Muscle layer of colon (tissue), 2 donors: Measurements from ENCODE around the gene TAL1.
A peak's percentile ranks its signal among the peaks of the same experiment; 100 is the strongest.
"Not testable (repeated sequence)": the region's sequence is repeated elsewhere in the genome, so short reads cannot be mapped to it uniquely, and the experiment has no call there.

ENCODE experiments used
- H3K27ac ChIP-seq: one replicate; pipeline ENCODE4 v1.7.0; 2013; ENCODE audit warnings: low read depth, mild to moderate bottlenecking, low read length, moderate library complexity
- H3K27me3 ChIP-seq, 2 donors: one replicate each; pipeline ENCODE4 v1.7.0; 2013; ENCODE audit warnings: low read length in 2 of 2, mild to moderate bottlenecking in 2 of 2; ENCODE audit not compliant: insufficient read depth in 2 of 2, control insufficient read depth in 1 of 2
- H3K36me3 ChIP-seq: one replicate; pipeline ENCODE4 v1.7.0; 2013; ENCODE audit warnings: mild to moderate bottlenecking, low read length; ENCODE audit not compliant: insufficient read depth
- H3K4me1 ChIP-seq: one replicate; pipeline ENCODE4 v1.7.0; 2013; ENCODE audit warnings: mild to moderate bottlenecking, low read length; ENCODE audit not compliant: insufficient read depth
- H3K4me3 ChIP-seq, 2 donors: one replicate each; pipeline ENCODE4 v1.7.0; 2013; ENCODE audit warnings: low read length in 2 of 2, low read depth in 1 of 2, mild to moderate bottlenecking in 1 of 2, moderate library complexity in 1 of 2
- H3K9ac ChIP-seq: one replicate; pipeline ENCODE4 v1.7.0; 2013; ENCODE audit warnings: low read length
- H3K9me3 ChIP-seq: one replicate; pipeline ENCODE4 v1.7.0; 2013; ENCODE audit warnings: mild to moderate bottlenecking, low read length
- donor health status: abdominal sarcoma.
- donor health status: Adenocarcinoma of cecum.

TAL1 gene

DNA sequence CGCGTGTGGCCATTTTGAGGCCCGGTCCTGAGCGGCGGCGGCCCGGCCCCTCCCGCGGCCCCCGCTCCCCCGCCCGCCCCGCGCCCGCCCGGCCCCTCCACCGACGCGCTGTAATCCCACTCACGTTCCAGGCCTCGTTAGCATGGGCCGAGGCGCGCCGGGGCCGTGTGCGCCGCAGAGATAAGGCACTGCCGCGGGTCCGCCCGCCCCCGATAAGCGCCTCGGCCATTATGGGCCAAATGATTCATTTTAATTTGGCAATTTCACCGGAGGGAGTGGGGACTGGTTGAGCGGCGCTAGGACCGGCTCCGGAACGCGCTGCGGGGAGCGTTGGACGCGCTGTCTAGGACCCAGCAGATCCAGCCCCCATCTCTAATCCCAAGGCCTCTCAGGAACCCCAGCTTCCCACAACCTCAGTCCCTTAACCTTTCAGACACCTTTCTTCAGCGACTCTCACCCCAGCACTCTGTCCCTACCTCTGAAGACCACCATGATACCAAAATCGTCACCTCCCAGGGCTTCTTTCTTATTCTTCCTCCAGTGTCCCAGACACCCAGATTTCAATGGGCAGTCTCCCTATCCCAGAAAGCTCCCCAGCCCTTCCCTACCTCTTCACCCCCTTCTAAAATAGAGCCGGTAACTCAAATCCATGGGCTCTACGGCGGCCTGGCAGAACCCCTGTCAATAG lies at the start of gene TAL1:
TAL1 (minus strand) TSS at position 39 of the 688 bp plus-strand sequence. CDS start 6,337 bp downstream, outside the sequence.
- H3K4me3 ChIP-seq, result peak within 1 kb of the TSS in 1 of 2 donors; percentile 48
- no peaks in the 10 kb centered on the region for H3K36me3 ChIP-seq
- H3K27ac ChIP-seq, result no peak within 1 kb of the TSS
- H3K27me3 ChIP-seq, result peaks cover 55 to 61% of the 10 kb centered on the region in 2 donors
- no peak within 1 kb of the TSS for H3K9ac ChIP-seq
- H3K9me3 ChIP-seq, result no peaks in the 10 kb centered on the region
- peaks cover 7% of the 10 kb centered on the region for H3K4me1 ChIP-seq

DNA sequence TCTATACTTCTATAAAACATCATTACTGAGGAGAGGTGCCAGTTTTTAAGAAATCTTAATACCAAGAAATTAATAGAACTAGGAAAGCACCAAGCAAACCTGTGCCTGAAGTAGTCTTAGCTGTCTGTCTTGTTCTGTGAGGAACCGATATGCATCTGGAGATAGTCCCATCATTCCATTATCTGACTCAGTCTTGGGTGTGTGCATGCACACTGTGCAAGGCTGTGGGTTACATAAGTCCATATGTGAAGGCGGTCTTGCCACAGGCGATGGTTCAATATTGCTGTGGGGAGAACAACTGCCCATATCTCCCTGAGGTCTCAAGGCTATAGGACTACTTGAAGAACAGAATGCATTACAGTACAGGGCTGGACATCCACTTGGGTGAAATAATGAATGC lies 48.1 kb upstream of the TAL1 start:
- H3K9ac ChIP-seq, result no peak overlapping the region
- H3K27me3 ChIP-seq, result no peaks in the 10 kb centered on the region
- H3K36me3 ChIP-seq, result no peaks in the 10 kb centered on the region
- no peak overlapping the region for H3K4me3 ChIP-seq
- H3K4me1 ChIP-seq, result no peaks in the 10 kb centered on the region
- H3K27ac ChIP-seq, result no peak overlapping the region
- H3K9me3 ChIP-seq, result no peaks in the 10 kb centered on the region

DNA sequence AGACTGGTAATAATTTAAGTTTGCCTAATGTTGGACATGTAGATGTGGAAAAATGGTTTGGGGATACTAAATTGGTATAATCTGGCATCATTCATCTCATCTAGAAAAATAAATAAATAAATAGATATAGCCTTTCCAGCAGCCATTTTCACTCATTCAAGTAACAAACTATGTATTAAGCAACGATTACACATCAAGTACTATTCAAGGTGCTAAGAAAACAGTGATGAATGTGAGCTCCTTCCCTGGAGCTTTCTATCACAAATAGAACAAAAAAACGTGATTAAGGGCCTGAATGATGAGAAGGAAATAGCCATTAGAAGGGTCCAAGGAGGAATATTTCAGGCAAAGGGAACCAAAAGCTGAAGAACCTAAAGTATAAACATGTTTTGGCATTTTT lies 44.8 kb upstream of the TAL1 start:
- Histone ChIP-seq H3K9me3 (no peaks in the 10 kb centered on the region), H3K4me1 (peaks cover 6% of the 10 kb centered on the region), H3K27me3 (no peaks in the 10 kb centered on the region), H3K36me3 (no peaks in the 10 kb centered on the region), H3K27ac (no peak overlapping the region), H3K9ac (no peak overlapping the region), H3K4me3 (no peak overlapping the region)

DNA sequence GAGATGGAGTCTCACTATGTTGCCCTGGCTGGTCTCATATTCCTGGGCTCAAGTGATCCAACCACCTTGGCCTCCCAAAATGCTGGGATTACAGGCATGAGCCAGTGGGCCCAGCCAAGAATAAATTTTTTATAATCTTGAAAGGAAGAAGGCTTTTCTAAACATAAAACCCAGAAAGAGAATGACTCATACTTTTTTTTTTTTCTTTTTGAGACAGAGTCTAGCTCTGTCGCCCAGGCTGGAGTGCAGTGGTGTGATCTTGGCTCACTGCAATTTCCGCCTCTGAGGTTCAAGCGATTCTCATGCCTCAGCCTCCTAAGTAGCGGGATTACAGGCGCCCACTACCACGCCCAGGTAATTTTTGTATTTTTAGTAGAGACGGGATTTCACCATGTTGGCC lies 43.8 kb upstream of the TAL1 start:
- H3K36me3 ChIP-seq, H3K9me3 ChIP-seq, H3K4me3 ChIP-seq, H3K9ac ChIP-seq, H3K4me1 ChIP-seq, H3K27me3 ChIP-seq, H3K27ac ChIP-seq: not testable (repeated sequence)

DNA sequence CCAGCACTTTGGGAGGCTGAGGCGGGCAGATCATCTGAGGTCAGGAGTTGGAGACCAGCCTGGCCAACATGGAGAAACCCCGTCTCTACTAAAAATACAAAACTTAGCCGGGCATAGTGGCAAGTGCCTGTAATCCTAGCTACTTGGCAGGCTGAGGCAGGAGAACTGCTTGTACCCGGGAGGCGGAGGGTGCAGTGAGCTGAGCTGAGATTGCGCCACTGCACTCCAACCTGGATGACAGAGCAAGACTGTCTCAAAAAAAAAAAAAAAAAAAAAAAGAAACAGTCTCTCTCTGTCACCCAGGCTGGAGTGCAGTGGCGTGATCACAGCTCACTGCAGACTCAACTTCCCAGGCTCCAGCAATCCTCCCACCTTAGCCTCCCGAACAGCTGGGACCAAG lies 33.5 kb upstream of the TAL1 start:
- H3K36me3 ChIP-seq, H3K27ac ChIP-seq, H3K27me3 ChIP-seq, H3K9me3 ChIP-seq, H3K9ac ChIP-seq, H3K4me3 ChIP-seq, H3K4me1 ChIP-seq: not testable (repeated sequence)

DNA sequence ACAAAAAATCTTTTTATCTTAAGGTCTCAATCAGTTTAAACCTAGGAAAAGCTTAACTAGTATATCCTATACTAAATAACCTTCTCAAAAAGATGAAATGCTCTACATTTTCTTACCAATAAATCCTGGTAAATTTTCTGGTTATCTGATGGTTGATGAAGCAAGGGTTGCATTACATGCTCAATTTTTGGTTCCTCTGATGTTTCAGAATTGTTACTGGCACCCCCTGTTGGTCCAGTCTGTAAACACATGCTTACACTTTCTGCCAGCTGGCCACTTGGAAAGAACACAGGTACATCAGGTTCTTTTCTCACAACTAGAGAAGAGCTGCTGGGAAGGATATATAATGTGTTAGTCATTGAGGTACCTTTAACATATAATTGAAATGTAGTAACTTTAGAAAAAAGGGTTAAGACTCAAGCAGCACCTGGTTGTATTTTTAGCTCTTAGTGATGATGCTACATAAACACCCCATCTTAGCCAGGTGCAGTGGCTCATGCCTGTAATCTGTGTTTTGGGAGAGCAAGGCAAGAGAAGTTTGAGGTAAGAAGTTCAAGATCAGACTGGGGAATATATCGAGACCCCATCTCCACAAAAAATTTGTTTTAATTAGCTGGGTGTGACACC lies 30.9 kb upstream of the TAL1 start:
- no peak overlapping the region for H3K9ac ChIP-seq
- H3K36me3 ChIP-seq, result no peaks in the 10 kb centered on the region
- H3K27me3 ChIP-seq, result no peaks in the 10 kb centered on the region
- H3K27ac ChIP-seq, result no peak overlapping the region
- H3K9me3 ChIP-seq, result no peaks in the 10 kb centered on the region
- H3K4me1 ChIP-seq, result no peaks in the 10 kb centered on the region
- no peak overlapping the region for H3K4me3 ChIP-seq

DNA sequence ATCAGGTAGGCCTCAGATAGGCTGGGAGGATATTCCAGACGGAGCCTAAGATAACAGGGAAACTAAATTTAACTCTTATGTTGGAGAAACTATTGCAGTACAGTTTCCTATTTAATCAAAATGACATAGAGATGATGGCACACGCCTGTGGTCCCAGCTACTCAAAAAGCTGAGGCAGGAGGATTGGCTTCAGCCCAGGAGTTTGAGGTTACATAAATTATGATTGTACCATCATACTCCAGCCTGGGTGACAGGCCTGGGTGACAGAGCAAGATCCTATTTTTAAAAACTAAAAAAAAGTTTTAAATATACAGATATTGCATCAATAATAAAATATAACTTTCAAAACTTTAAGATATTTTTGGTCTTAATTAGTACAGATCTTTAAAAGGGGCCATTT lies 25.2 kb upstream of the TAL1 start:
- Histone ChIP-seq H3K4me3 (no peak overlapping the region), H3K4me1 (no peaks in the 10 kb centered on the region), H3K9ac (no peak overlapping the region), H3K27ac (no peak overlapping the region), H3K9me3 (no peaks in the 10 kb centered on the region), H3K27me3 (no peaks in the 10 kb centered on the region), H3K36me3 (no peaks in the 10 kb centered on the region)

DNA sequence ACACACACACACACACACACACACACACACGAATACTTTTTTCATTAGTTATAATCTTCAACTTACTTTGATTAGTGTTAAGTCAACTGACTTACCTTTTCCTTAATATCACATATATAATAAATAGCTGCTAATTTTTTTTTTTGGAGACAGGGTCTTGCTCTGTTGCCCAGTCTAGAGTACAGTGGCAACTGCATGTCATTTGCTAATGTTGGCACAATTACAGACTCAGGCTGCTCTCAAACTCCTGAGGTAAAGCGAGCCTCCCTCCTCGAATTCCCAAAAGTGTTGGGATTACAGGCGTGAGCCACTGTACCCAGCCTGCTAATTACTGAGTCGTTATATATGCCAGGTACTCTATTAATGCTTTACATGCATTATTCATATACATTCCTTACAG lies 20.8 kb upstream of the TAL1 start:
- Histone ChIP-seq H3K27me3 (no peaks in the 10 kb centered on the region), H3K4me3 (no peak overlapping the region), H3K27ac (no peak overlapping the region), H3K4me1 (no peaks in the 10 kb centered on the region), H3K9ac (no peak overlapping the region), H3K36me3 (no peaks in the 10 kb centered on the region), H3K9me3 (no peaks in the 10 kb centered on the region)

DNA sequence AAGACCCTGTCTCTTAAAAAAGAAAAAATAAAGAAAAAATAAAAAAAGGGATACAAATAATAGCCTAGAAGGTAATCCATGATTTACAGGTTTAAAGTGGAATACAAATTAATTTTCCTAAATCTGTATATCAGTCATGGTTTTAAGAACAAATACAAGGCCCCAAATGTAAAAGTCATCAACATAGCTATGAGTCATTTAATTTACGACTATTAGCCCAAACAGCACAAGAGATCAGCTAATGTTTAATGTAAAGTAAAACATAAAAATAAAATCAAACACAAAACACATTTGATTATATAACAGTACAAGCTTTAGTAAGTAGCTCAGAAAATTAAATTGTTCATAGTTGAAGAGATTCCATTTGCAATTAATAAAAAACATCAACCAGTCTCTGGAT lies 20.3 kb upstream of the TAL1 start:
- Histone ChIP-seq H3K9ac (no peak overlapping the region), H3K4me3 (no peak overlapping the region), H3K27me3 (no peaks in the 10 kb centered on the region), H3K27ac (no peak overlapping the region), H3K9me3 (no peaks in the 10 kb centered on the region), H3K36me3 (no peaks in the 10 kb centered on the region), H3K4me1 (no peaks in the 10 kb centered on the region)

DNA sequence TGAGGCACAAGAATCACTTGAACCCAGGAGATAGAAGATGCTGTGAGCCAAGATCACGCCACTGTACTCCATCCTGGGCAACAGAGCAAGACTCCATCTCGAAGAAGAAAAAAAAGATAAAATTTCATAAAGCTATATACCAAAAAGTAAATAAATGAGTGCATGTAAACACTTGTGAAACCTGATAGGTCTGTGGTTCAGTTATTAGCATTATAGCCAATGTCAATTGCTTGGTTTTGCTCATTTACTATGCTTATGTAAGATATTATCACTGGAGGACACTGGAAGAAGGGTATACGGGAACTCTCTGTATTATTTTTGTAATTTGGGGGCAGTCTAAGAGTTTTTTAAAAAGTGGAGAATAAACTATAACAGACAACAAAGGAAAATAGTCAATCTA lies 17.7 kb upstream of the TAL1 start:
- H3K4me1 ChIP-seq, result no peaks in the 10 kb centered on the region
- no peak overlapping the region for H3K4me3 ChIP-seq
- H3K36me3 ChIP-seq, result no peaks in the 10 kb centered on the region
- H3K9me3 ChIP-seq, result no peaks in the 10 kb centered on the region
- H3K27me3 ChIP-seq, result peaks cover 0 to under 1% of the 10 kb centered on the region in 2 donors
- H3K27ac ChIP-seq, result no peak overlapping the region
- H3K9ac ChIP-seq, result no peak overlapping the region

DNA sequence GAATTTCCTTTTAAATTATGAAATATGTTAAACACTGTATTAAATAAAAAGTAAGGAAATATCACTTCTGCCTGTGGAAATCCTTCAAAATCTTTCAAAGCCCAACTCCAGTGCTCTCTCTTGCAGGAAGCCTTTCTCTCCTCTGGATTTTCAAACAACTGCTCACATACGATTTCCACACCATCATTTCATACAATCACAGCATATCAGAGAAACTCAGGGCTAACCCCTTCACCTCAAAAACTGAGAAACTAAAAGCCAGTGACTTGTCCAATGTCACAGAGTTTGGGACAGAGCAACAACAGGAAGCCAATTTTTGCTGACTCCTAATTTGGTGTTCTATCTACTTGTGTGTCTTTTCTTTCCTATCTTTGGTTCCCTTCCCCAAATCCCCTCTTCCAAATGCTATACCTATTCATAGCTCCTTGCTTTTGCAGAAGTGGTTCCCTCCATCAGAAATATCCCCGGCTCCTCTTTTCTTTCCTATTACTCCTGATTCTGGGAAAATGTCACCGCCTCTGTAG lies 12.4 kb upstream of the TAL1 start:
- Histone ChIP-seq H3K9me3 (no peaks in the 10 kb centered on the region), H3K27ac (no peak overlapping the region), H3K4me3 (no peak overlapping the region), H3K4me1 (no peaks in the 10 kb centered on the region), H3K36me3 (no peaks in the 10 kb centered on the region), H3K27me3 (peaks cover 0 to 4% of the 10 kb centered on the region in 2 donors), H3K9ac (no peak overlapping the region)

DNA sequence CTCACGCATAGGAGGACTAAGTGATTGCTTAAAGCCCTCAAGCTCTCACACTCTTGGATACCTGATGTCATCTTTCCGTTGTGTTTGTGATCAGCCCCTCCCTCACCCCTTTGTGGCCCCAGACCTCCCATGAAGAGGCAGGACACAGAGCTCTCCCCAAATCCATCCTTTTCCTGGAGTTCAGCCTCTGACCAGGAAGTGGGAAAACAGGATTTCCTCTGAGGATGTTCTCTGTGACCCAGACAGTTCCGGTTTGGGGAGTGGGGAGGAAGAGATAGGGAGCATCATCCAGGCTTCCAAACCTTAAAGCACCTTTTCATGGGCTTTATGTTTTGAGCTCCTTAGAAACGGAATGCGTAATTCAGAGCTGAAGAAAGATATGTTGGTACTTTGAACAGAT lies 11.9 kb upstream of the TAL1 start:
- no peak overlapping the region for H3K4me3 ChIP-seq
- H3K4me1 ChIP-seq, result no peaks in the 10 kb centered on the region
- H3K27ac ChIP-seq, result no peak overlapping the region
- H3K9me3 ChIP-seq, result no peaks in the 10 kb centered on the region
- no peaks in the 10 kb centered on the region for H3K36me3 ChIP-seq
- no peak overlapping the region for H3K9ac ChIP-seq
- peaks cover 0 to 4% of the 10 kb centered on the region in 2 donors for H3K27me3 ChIP-seq
